ENCODE results near the gene SLC37A2. TPM values are rescaled to one million over a fixed set of nuclear protein-coding genes. Genes with fewer than 3 reads are reported as not detected.

SLC37A2 gene
- total RNA-seq, 4 donors from 2014 or later: 0.88 to 6.6 (median 2.6) TPM

- Histone ChIP-seq H3K4me1 (peaks cover 0 to 25% (median 16%) of the 10 kb centered on the region in 4 donors), H3K36me3 (no peaks in the 10 kb centered on the region), H3K27me3 (no peaks in the 10 kb centered on the region), H3K9me3 (no peaks in the 10 kb centered on the region), H3K27ac (peak overlapping the region; percentile 48 to 76 (median 58)), H3K4me3 (no peak overlapping the region)
- no peak for TF ChIP-seq CTCF (IDR thresholded peaks at IDR 0.05)
- no peak for TF ChIP-seq POLR2A (IDR thresholded peaks at IDR 0.05)
- peak in 1 of 3 donors; percentile 45 for DNase-seq
These were observed 8.3 kb downstream of the SLC37A2 start for GRCh38 chr11:125071435-125071834.

GRCh38 chr11:125071846-125072217 is 8.7 kb downstream of the SLC37A2 start:
- H3K27me3 ChIP-seq: no peaks in the 10 kb centered on the region
- H3K36me3 ChIP-seq: no peaks in the 10 kb centered on the region
- H3K27ac ChIP-seq: peak overlapping the region; percentile 48 to 76 (median 55)
- peaks cover 0 to 25% (median 16%) of the 10 kb centered on the region in 4 donors for H3K4me1 ChIP-seq
- TF ChIP-seq CTCF (IDR thresholded peaks at IDR 0.05) (no peak), POLR2A (IDR thresholded peaks at IDR 0.05) (no peak)
- no peak overlapping the region for H3K4me3 ChIP-seq
- DNase-seq: no peak
- H3K9me3 ChIP-seq: no peaks in the 10 kb centered on the region

- Histone ChIP-seq H3K36me3 (no peaks in the 10 kb centered on the region), H3K27ac (peak overlapping the region; percentile 48 to 76 (median 55)), H3K9me3 (no peaks in the 10 kb centered on the region), H3K4me3 (no peak overlapping the region), H3K4me1 (peaks cover 0 to 25% (median 16%) of the 10 kb centered on the region in 4 donors), H3K27me3 (no peaks in the 10 kb centered on the region)
- no peak for TF ChIP-seq POLR2A (IDR thresholded peaks at IDR 0.05)
- TF ChIP-seq CTCF (IDR thresholded peaks at IDR 0.05): no peak
- peak in 2 of 3 donors; percentile 71 to 83 for DNase-seq
These were observed 9.3 kb downstream of the SLC37A2 start for GRCh38 chr11:125072218-125072960.

- Histone ChIP-seq H3K27ac (peak overlapping the region; percentile 48 to 76 (median 55)), H3K36me3 (no peaks in the 10 kb centered on the region), H3K27me3 (no peaks in the 10 kb centered on the region), H3K4me1 (peaks cover 0 to 25% (median 16%) of the 10 kb centered on the region in 4 donors), H3K9me3 (no peaks in the 10 kb centered on the region), H3K4me3 (no peak overlapping the region)
- DNase-seq: peak in 1 of 3 donors; percentile 38
- TF ChIP-seq POLR2A (IDR thresholded peaks at IDR 0.05) (no peak), CTCF (IDR thresholded peaks at IDR 0.05) (no peak)
These were observed 10.0 kb downstream of the SLC37A2 start for GRCh38 chr11:125072961-125073590.

- TF ChIP-seq CTCF (IDR thresholded peaks at IDR 0.05): no peak
- no peak for TF ChIP-seq POLR2A (IDR thresholded peaks at IDR 0.05)
- no peak overlapping the region for H3K27ac ChIP-seq
- H3K4me3 ChIP-seq: no peak overlapping the region
- peak in 2 of 3 donors; percentile 31 to 42 for DNase-seq
- no peaks in the 10 kb centered on the region for H3K27me3 ChIP-seq
- H3K4me1 ChIP-seq: peaks cover 0 to 25% (median 16%) of the 10 kb centered on the region in 4 donors
- no peaks in the 10 kb centered on the region for H3K9me3 ChIP-seq
- no peaks in the 10 kb centered on the region for H3K36me3 ChIP-seq
These were observed 10.7 kb downstream of the SLC37A2 start for GRCh38 chr11:125073616-125074483.
